IMR-90 (cell line): ENCODE data around the gene PRKN. TPM values are rescaled to one million over a fixed set of nuclear protein-coding genes. Genes with fewer than 3 reads are reported as not detected.

Source experiments
- ATAC-seq: fragments of 200-7000 bp; cut with Tn5 transposase; 2 replicates; pipeline ENCODE4 v1.9.1; 2020; ENCODE audit warnings: low read depth, mild to moderate bottlenecking, moderate library complexity
- BruUV-seq: library from RNA; stranded (reverse); fragments of 400-500 nt; replicated peaks from 2 replicates; lab custom pipeline; 2021; lab: Mats Ljungman, UMichigan
- CTCF ChIA-PET: fragments of 300-600 bp; formaldehyde crosslinking; extraction: SDS; loops from one replicate; lab custom pipeline; 2021; ENCODE audit warnings: antibody characterized with exemption; lab: Yijun Ruan, JAX
- POLR2A ChIA-PET: fragments of 300-600 bp; sonication (Branson Sonifier 250); formaldehyde crosslinking; loops from one replicate; lab custom pipeline; 2022; ENCODE audit warnings: antibody characterized with exemption; ENCODE audit not compliant: unreplicated experiment; lab: Charles Lee
- DNase-seq: peaks from one replicate; pipeline ENCODE4 v3.0.0; 2013
- H2AFZ ChIP-seq: replicated peaks from 2 replicates; pipeline ENCODE3; 2013; ENCODE audit warnings: low read length, mild to moderate bottlenecking; ENCODE audit not compliant: poor library complexity
- H2AK5ac ChIP-seq: 2 replicates; pipeline ENCODE4 v1.6.1; 2013; ENCODE audit warnings: low read depth, low read length, inconsistent platforms
- H2AK9ac ChIP-seq: replicated peaks from 2 replicates; pipeline ENCODE3; 2013; ENCODE audit warnings: mild to moderate bottlenecking, low read depth, low read length, moderate library complexity; ENCODE audit not compliant: poor library complexity
- H2BK120ac ChIP-seq: 2 replicates; pipeline ENCODE4 v1.6.1; 2013; ENCODE audit warnings: low read depth, low read length, inconsistent platforms
- H2BK15ac ChIP-seq: 3 replicates; pipeline ENCODE4 v1.6.1; 2013; ENCODE audit warnings: low read depth, low read length, inconsistent platforms
- H2BK20ac ChIP-seq: 2 replicates; pipeline ENCODE4 v1.6.1; 2013; ENCODE audit warnings: low read depth, mild to moderate bottlenecking, inconsistent platforms, low read length, moderate library complexity
- H2BK5ac ChIP-seq: 2 replicates; pipeline ENCODE4 v1.6.1; 2013; ENCODE audit warnings: mild to moderate bottlenecking, low read depth, low read length, inconsistent platforms; ENCODE audit not compliant: poor library complexity, severe bottlenecking
- H3K14ac ChIP-seq: replicated peaks from 2 replicates; pipeline ENCODE4 v1.6.1; 2013; ENCODE audit warnings: low read depth, low read length, inconsistent platforms
- H3K18ac ChIP-seq: 2 replicates; pipeline ENCODE4 v1.6.1; 2013; ENCODE audit warnings: low read depth, low read length, control low read depth
- H3K23ac ChIP-seq: 2 replicates; pipeline ENCODE4 v1.6.1; 2013; ENCODE audit warnings: low read depth, low read length, inconsistent platforms
- H3K27ac ChIP-seq: 2 replicates; pipeline ENCODE4 v1.5.1; 2013; ENCODE audit warnings: mild to moderate bottlenecking, control low read depth, low read length; ENCODE audit not compliant: insufficient read depth
- H3K27me3 ChIP-seq: 2 replicates; pipeline ENCODE4 v1.6.1; 2013; ENCODE audit warnings: low read length; ENCODE audit not compliant: control insufficient read depth, insufficient read depth
- H3K36me3 ChIP-seq: 2 replicates; pipeline ENCODE4 v1.6.1; 2013; ENCODE audit warnings: low read length, mixed read lengths; ENCODE audit not compliant: control insufficient read depth, insufficient read depth
- H3K4ac ChIP-seq: 2 replicates; pipeline ENCODE4 v1.6.1; 2013; ENCODE audit warnings: low read depth, low read length, inconsistent platforms
- H3K4me1 ChIP-seq: 2 replicates; pipeline ENCODE4 v1.6.1; 2013; ENCODE audit warnings: low read length, mixed read lengths; ENCODE audit not compliant: control insufficient read depth, insufficient read depth
- H3K4me2 ChIP-seq: 2 replicates; pipeline ENCODE4 v1.6.1; 2013; ENCODE audit warnings: low read depth, mild to moderate bottlenecking, control low read depth, low read length, moderate library complexity
- H3K4me3 ChIP-seq: 2 replicates; pipeline ENCODE4 v1.5.1; 2013; ENCODE audit warnings: low read depth, mild to moderate bottlenecking, control low read depth, low read length, moderate library complexity; ENCODE audit not compliant: insufficient read depth
- H3K56ac ChIP-seq: 2 replicates; pipeline ENCODE4 v1.6.1; 2013; ENCODE audit warnings: low read length, inconsistent platforms; ENCODE audit not compliant: insufficient read depth; ENCODE audit errors: extremely low read depth
- H3K79me1 ChIP-seq, 2 experiments: 2 replicates each; pipeline ENCODE4 v1.6.1; 2013; ENCODE audit warnings: low read length in 2 of 2, inconsistent platforms in 1 of 2, low read depth in 1 of 2
- H3K9ac ChIP-seq: 2 replicates; pipeline ENCODE4 v1.6.1; 2013; ENCODE audit warnings: low read depth, low read length, control low read depth
- H3K9me1 ChIP-seq: 2 replicates; pipeline ENCODE4 v1.6.1; 2013; ENCODE audit warnings: low read length, inconsistent platforms; ENCODE audit not compliant: insufficient read depth
- H3K9me3 ChIP-seq: 2 replicates; pipeline ENCODE4 v1.6.1; 2013; ENCODE audit warnings: low read length; ENCODE audit not compliant: control insufficient read depth, insufficient read depth
- H4K20me1 ChIP-seq: 2 replicates; pipeline ENCODE4 v1.6.1; 2013; ENCODE audit warnings: low read length, inconsistent platforms; ENCODE audit not compliant: insufficient read depth
- H4K5ac ChIP-seq: 2 replicates; pipeline ENCODE4 v1.6.1; 2013; ENCODE audit warnings: mild to moderate bottlenecking, low read depth, low read length, control low read depth
- H4K8ac ChIP-seq, 2 experiments: 2 replicates each; pipeline ENCODE4 v1.6.1; 2013; ENCODE audit warnings: low read depth in 2 of 2, low read length in 2 of 2, control low read depth in 1 of 2, inconsistent platforms in 1 of 2
- H4K91ac ChIP-seq: 2 replicates; pipeline ENCODE4 v1.6.1; 2013; ENCODE audit warnings: low read depth, low read length, inconsistent platforms; ENCODE audit not compliant: insufficient read depth
- BHLHE40 ChIP-seq: fragments of 150-350 bp; IDR thresholded peaks from 2 replicates; pipeline ENCODE4 v1.6.1; 2016; ENCODE audit warnings: mild to moderate bottlenecking, low read depth, low read length
- CEBPB ChIP-seq: IDR thresholded peaks from 2 replicates; pipeline ENCODE4 v1.6.1; 2012; ENCODE audit warnings: low read depth, low read length, improper control_type of control experiment
- CHD1 ChIP-seq: IDR thresholded peaks from 2 replicates; pipeline ENCODE4 v1.6.1; 2012; ENCODE audit warnings: low read depth, low read length, improper control_type of control experiment
- FOS ChIP-seq: fragments of 150-350 bp; IDR thresholded peaks from 2 replicates; pipeline ENCODE4 v1.6.1; 2016; ENCODE audit warnings: low read depth, low read length
- MAZ ChIP-seq: IDR thresholded peaks from 2 replicates; pipeline ENCODE4 v1.6.1; 2012; ENCODE audit warnings: low read depth, mild to moderate bottlenecking, low read length, improper control_type of control experiment, moderate library complexity, borderline replicate concordance
- SMC3 ChIP-seq: fragments of 150-350 bp; IDR thresholded peaks from 2 replicates; pipeline ENCODE4 v1.6.1; 2016; ENCODE audit warnings: low read depth, mild to moderate bottlenecking, antibody characterized with exemption, low read length, moderate library complexity
- WGBS, 2 experiments: methylation state at CpG; one replicate each; pipeline versions ENCODE4 v1.1.5 to v1.1.7; 2013; ENCODE audit warnings: missing lambda C conversion rate in 2 of 2; ENCODE audit not compliant: insufficient read length in 1 of 2; ENCODE audit errors: extremely low coverage in 2 of 2; 5-methylcytosine and 5-hydroxymethylcytosine counted together
- dilution Hi-C: fragments of 300-500 bp; cut with HindIII; formaldehyde crosslinking; loops from one replicate; pipeline ENCODE4 v1.14.3; 2018; ENCODE audit warnings: low sequenced_read_pairs; ENCODE audit not compliant: unreplicated experiment
- in situ Hi-C: fragments of 300-500 bp; cut with MboI; formaldehyde crosslinking; loops from 3 replicates; pipeline ENCODE4 v1.14.3; 2019; ENCODE audit warnings: low sequenced_read_pairs, inconsistent platforms, mixed read lengths
- intact Hi-C: fragments of 100-400 bp; cut with micrococcal nuclease; formaldehyde crosslinking; loops from 2 replicates; pipeline ENCODE4 v1.10.0; 2022
- polyA plus RNA-seq, 3 experiments: library from polyadenylated mRNA; depleted of rRNA; stranded (reverse); fragments of >200 nt; gene quantifications; 2 replicates each; pipeline ENCODE4 v1.2.3, GENCODE V29; 2012; ENCODE audit warnings: low replicate concordance in 1 of 3
- total RNA-seq: library from RNA; depleted of rRNA; stranded (reverse); fragments of >200 nt; gene quantifications from 2 replicates; pipeline ENCODE4 v1.2.3, GENCODE V29; 2012

PRKN gene
- total and polyA plus RNA-seq, 2 of the 4 experiments (the other 2 are of a cell fraction), result 0.15 to 0.18 TPM

DNA sequence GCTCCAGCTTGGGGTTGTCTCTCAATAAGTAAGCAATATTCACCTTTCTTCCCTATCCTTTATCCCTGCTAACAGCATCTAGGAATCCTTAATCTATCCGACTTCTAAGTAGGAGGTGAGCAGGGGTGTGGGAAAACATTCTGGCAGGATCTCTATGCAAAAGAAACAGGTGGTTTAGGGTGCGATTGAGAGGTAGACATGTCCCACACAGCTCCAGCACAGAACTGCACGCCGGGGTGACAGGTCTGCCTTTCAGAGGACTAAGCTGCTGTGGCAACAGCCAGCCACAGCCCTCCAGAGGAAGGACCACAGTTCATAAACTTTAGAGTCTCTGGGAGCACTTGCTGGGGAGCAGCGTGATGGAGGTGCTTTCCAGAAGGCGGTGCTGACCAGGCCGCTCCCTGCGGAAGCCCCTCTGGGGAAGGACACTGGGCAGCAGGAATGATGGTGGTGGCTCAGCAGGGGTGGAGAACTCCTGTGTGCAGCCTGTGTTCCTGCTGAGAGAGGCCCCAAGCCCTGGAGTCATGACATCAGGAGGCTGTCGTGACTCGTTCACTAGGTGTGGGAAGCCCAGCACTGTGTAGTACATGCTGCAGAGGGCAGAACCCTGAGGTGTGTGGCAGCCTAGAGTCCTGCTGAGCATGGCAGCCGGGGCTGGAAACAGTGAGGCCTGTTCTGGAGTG lies 509.6 kb downstream of the PRKN start:
- Histone ChIP-seq H4K5ac (no peak overlapping the region), H3K79me1 (no peaks in the 10 kb centered on the region), H3K27ac (no peak overlapping the region), H4K20me1 (no peaks in the 10 kb centered on the region), H2AK9ac (no peak overlapping the region), H3K9ac (no peak overlapping the region), H2BK5ac (no peak overlapping the region), H3K4me2 (no peak overlapping the region), H3K14ac (no peak overlapping the region), H3K4me1 (no peaks in the 10 kb centered on the region), H2BK15ac (no peak overlapping the region), H4K91ac (no peak overlapping the region), H3K4me3 (no peak overlapping the region), H3K27me3 (no peaks in the 10 kb centered on the region), H3K18ac (no peak overlapping the region), H3K9me3 (peaks cover 23% of the 10 kb centered on the region), H2BK120ac (no peak overlapping the region), H2BK20ac (no peak overlapping the region), H3K56ac (no peak overlapping the region), H3K23ac (no peak overlapping the region), H3K36me3 (no peaks in the 10 kb centered on the region), H2AK5ac (no peak overlapping the region), H4K8ac (no peak overlapping the region), H3K4ac (no peak overlapping the region), H3K9me1 (no peaks in the 10 kb centered on the region), H2AFZ (no peak overlapping the region)
- TF ChIP-seq MAZ (no peak), BHLHE40 (no peak), CHD1 (no peak), SMC3 (no peak), CEBPB (no peak), FOS (no peak)
- intact Hi-C loops, result no loop called here
- no peak for DNase-seq
- CTCF ChIA-PET, result no interaction called here
- dilution Hi-C loops, result no loop called here
- BruUV-seq, result no TSS peak
- 70% methylated on average over 5 of the region's 11 CpGs; no CpG with 5 or more reads in 1 of the 2 experiments for WGBS, 2 experiments
- POLR2A ChIA-PET, result no interaction called here
- in situ Hi-C loops, result no loop called here
- ATAC-seq, result no peak
